K562 (cell line): ENCODE data around the gene ARV1. TPM values are rescaled to one million over a fixed set of nuclear protein-coding genes. Genes with fewer than 3 reads are reported as not detected.
A peak's percentile ranks its signal among the peaks of the same experiment; 100 is the strongest.

Experiments used
- ATAC-seq: fragments of 200-7000 bp; cut with Tn5 transposase; 3 replicates; pipeline ENCODE4 v1.9.1; 2020; ENCODE audit warnings: moderate library complexity
- BruUV-seq: library from RNA; stranded (reverse); fragments of 400-500 nt; replicated peaks from 2 replicates; lab custom pipeline; 2021; lab: Mats Ljungman, UMichigan
- CTCF ChIA-PET: fragments of 300-600 bp; formaldehyde crosslinking; extraction: SDS; loops from one replicate; lab custom pipeline; 2021; ENCODE audit warnings: low intra/inter-chr PET ratio; lab: Yijun Ruan, JAX
- POLR2A ChIA-PET: fragments of 300-600, 350-650 bp; sonication (Branson Sonifier 250); formaldehyde crosslinking; extraction: SDS; loops from one replicate; lab custom pipeline; 2021; ENCODE audit warnings: antibody characterized with exemption, inconsistent platforms; lab: Yijun Ruan, JAX
- DNase-seq, 4 experiments: peaks; one replicate each; pipeline versions ENCODE4 v3.0.0 to v3.0.0-alpha.2; 2011 to 2018; ENCODE audit warnings: low spot score in 3 of 4, mixed read lengths in 3 of 4; ENCODE audit errors: extremely low read depth in 1 of 4
- FAIRE-seq: peaks from 2 replicates; lab custom pipeline; 2011; peaks lifted over from hg19 to GRCh38; lab: Jason Lieb, UNC
- H2AFZ ChIP-seq: 2 replicates; pipeline ENCODE4 v1.6.0; 2011; ENCODE audit warnings: low read depth, low read length, control low read depth, inconsistent platforms
- H3K27ac ChIP-seq: fragments of 200-600 bp; 3 replicates; pipeline ENCODE4 v1.8.0; 2011; ENCODE audit warnings: low read depth, mild to moderate bottlenecking, control low read depth, inconsistent platforms, low read length, moderate library complexity, mixed read lengths; ENCODE audit errors: extremely low read depth
- H3K27me3 ChIP-seq, 2 experiments: fragments of 300-600 bp in 1 of 2; 2 replicates in 1 of 2; 3 replicates in 1 of 2; pipeline versions ENCODE4 v1.6.0 to v1.8.0; 2011; ENCODE audit warnings: inconsistent platforms in 2 of 2, low read length in 2 of 2, mild to moderate bottlenecking in 1 of 2, mixed read lengths in 1 of 2, moderate library complexity in 1 of 2; ENCODE audit not compliant: control insufficient read depth in 2 of 2, insufficient read depth in 2 of 2
- H3K36me3 ChIP-seq: fragments of 300-600 bp; 3 replicates; pipeline ENCODE4 v1.8.0; 2011; ENCODE audit warnings: mild to moderate bottlenecking, low read length, inconsistent platforms; ENCODE audit not compliant: control insufficient read depth, insufficient read depth
- H3K4me1 ChIP-seq, 2 experiments: fragments of 200-600 bp in 1 of 2; replicated peaks in 1 of 2; 2 replicates in 1 of 2; 3 replicates in 1 of 2; pipeline versions ENCODE4 v1.5.1 to v1.8.0; 2011; ENCODE audit warnings: inconsistent platforms in 2 of 2, low read length in 2 of 2, mild to moderate bottlenecking in 1 of 2, mixed read lengths in 1 of 2, moderate library complexity in 1 of 2; ENCODE audit not compliant: control insufficient read depth in 2 of 2, insufficient read depth in 2 of 2
- H3K4me2 ChIP-seq: 2 replicates; pipeline ENCODE4 v1.6.1; 2011; ENCODE audit warnings: low read length, control low read depth, inconsistent platforms, mixed read lengths; ENCODE audit not compliant: insufficient read depth
- H3K4me3 ChIP-seq: fragments of 200-600 bp; sonication (generic), shearing (Covaris generic); 2 replicates; pipeline ENCODE4 v1.5.1; 2016; ENCODE audit warnings: control low read depth, inconsistent platforms
- H3K79me2 ChIP-seq: fragments of 200-600 bp; 3 replicates; pipeline ENCODE4 v1.8.0; 2011; ENCODE audit warnings: low read length, inconsistent platforms; ENCODE audit not compliant: control insufficient read depth, insufficient read depth
- H3K9ac ChIP-seq, 2 experiments: 2 replicates each; pipeline versions ENCODE4 v1.6.0 to v1.6.1; 2011; ENCODE audit warnings: low read depth in 2 of 2, low read length in 2 of 2, control low read depth in 1 of 2, inconsistent platforms in 1 of 2, mild to moderate bottlenecking in 1 of 2, mixed read lengths in 1 of 2; ENCODE audit not compliant: insufficient read depth in 1 of 2
- H3K9me1 ChIP-seq: one replicate; pipeline ENCODE4 v1.6.0; 2011; ENCODE audit warnings: inconsistent platforms, mild to moderate bottlenecking, low read length, moderate library complexity; ENCODE audit not compliant: control insufficient read depth, insufficient read depth
- H3K9me3 ChIP-seq: replicated peaks from 2 replicates; pipeline ENCODE4 v1.5.1; 2011; ENCODE audit warnings: low read depth, low read length, inconsistent platforms; ENCODE audit not compliant: control insufficient read depth, insufficient read depth
- H4K20me1 ChIP-seq: replicated peaks from 2 replicates; pipeline ENCODE4 v1.6.1; 2011; ENCODE audit warnings: low read length, inconsistent platforms, mixed read lengths; ENCODE audit not compliant: control insufficient read depth, insufficient read depth
- ARID1B ChIP-seq: fragments of 450-650 bp; IDR thresholded peaks from 2 replicates; pipeline ENCODE4 v1.6.1; 2016; ENCODE audit warnings: antibody characterized with exemption, mild to moderate bottlenecking, inconsistent platforms
- ARNT ChIP-seq, 2 experiments: fragments of 450-650 bp; IDR thresholded peaks; 2 replicates each; pipeline ENCODE4 v1.6.1; 2016; ENCODE audit warnings: mild to moderate bottlenecking in 1 of 2
- CREB3L1 ChIP-seq: fragments of 450-650 bp; IDR thresholded peaks from 2 replicates; pipeline ENCODE4 v1.6.1; 2014; ENCODE audit warnings: low read depth, mild to moderate bottlenecking, moderate library complexity, borderline replicate concordance
- DDX20 ChIP-seq: fragments of 450-650 bp; IDR thresholded peaks from 2 replicates; pipeline ENCODE4 v1.6.1; 2016; ENCODE audit warnings: missing genetic modification characterization, low read depth, mild to moderate bottlenecking, missing compliant biosample characterization, moderate library complexity
- E2F3 ChIP-seq: fragments of 250-450 bp; sonication (Bioruptor Pico); IDR thresholded peaks from 2 replicates; pipeline ENCODE4 v1.4.0; 2020; ENCODE audit warnings: mild to moderate bottlenecking
- ESRRA ChIP-seq: fragments of 450-650 bp; IDR thresholded peaks from 2 replicates; pipeline ENCODE4 v1.6.1; 2014; ENCODE audit warnings: low read depth, mild to moderate bottlenecking, moderate library complexity, borderline replicate concordance
- HDAC8 ChIP-seq: fragments of 450-650 bp; IDR thresholded peaks from 2 replicates; pipeline ENCODE4 v1.6.1; 2016; ENCODE audit warnings: mild to moderate bottlenecking, missing genetic modification characterization, moderate library complexity, missing compliant biosample characterization
- LCOR ChIP-seq: sonication (generic); formaldehyde crosslinking; IDR thresholded peaks from 2 replicates; pipeline ENCODE4 v1.8.0; 2022; ENCODE audit warnings: mild to moderate bottlenecking, missing genetic modification reagents
- PBX2 ChIP-seq, 2 experiments: IDR thresholded peaks in 1 of 2; conservative IDR thresholded peaks in 1 of 2; 2 replicates each; pipeline ENCODE4 v1.6.1; 2016; ENCODE audit warnings: low read depth in 2 of 2, mild to moderate bottlenecking in 1 of 2, missing compliant biosample characterization in 1 of 2, missing genetic modification characterization in 1 of 2, moderate library complexity in 1 of 2
- USF1 ChIP-seq: sonication (generic); formaldehyde crosslinking; IDR thresholded peaks from 2 replicates; pipeline ENCODE4 v1.9.0; 2022; ENCODE audit warnings: mild to moderate bottlenecking, missing genetic modification reagents
- ZNF121 ChIP-seq: sonication (generic); formaldehyde crosslinking; conservative IDR thresholded peaks from 2 replicates; pipeline ENCODE4 v1.8.0; 2022; ENCODE audit warnings: missing genetic modification reagents
- ZNF780A ChIP-seq: fragments of 250-450 bp; sonication (Bioruptor Pico); IDR thresholded peaks from 2 replicates; pipeline ENCODE4 v1.5.0; 2021; ENCODE audit warnings: mild to moderate bottlenecking
- WGBS: fragments of 100-300 bp; shearing (Covaris generic); methylation state at CpG from one replicate; pipeline ENCODE4 v1.1.6; 2016; ENCODE audit warnings: low coverage, mixed read lengths; ENCODE audit not compliant: insufficient coverage; ENCODE audit errors: missing lambda C conversion rate; 5-methylcytosine and 5-hydroxymethylcytosine counted together
- in situ Hi-C: fragments of 300-500 bp; cut with MboI; formaldehyde crosslinking; loops from 4 replicates; pipeline ENCODE4 v1.15.0; 2018; ENCODE audit warnings: inconsistent platforms, mixed read lengths
- intact Hi-C: fragments of 100-400 bp; cut with micrococcal nuclease; formaldehyde crosslinking; loops from 2 replicates; pipeline ENCODE4 v1.14.2; 2022
- polyA plus RNA-seq, 8 experiments: library from polyadenylated mRNA; depleted of rRNA in 4 of 8; stranded (reverse) in 5 of 8; unstranded in 3 of 8; fragments of >200 nt; fragmentation: Nextera tagmentation in 2 of 8; fragmentation: Illumina TruSeq in 1 of 8; extraction: Ambion mirVana in 2 of 8; extraction: Trizol in 1 of 8; gene quantifications; 2 replicates each; pipeline versions ENCODE4 v1.2.1 to v1.2.3, GENCODE V29; 2011 to 2014; ENCODE audit warnings: inconsistent platforms in 1 of 8, missing spikeins in 1 of 8
- total RNA-seq, 7 experiments: library from RNA; depleted of rRNA in 6 of 7; stranded (reverse); fragments of >200 nt in 6 of 7; fragmentation: Illumina TruSeq in 2 of 7; extraction: Trizol in 2 of 7; gene quantifications; 2 replicates each; pipeline versions ENCODE4 v1.2.1 to v1.2.3, GENCODE V29; 2011 to 2021; ENCODE audit warnings: low replicate concordance in 1 of 7

Gene ARV1
- total and polyA plus RNA-seq, 9 of the 15 experiments (the other 6 are each of a cell fraction or from before 2014, with no cell fraction given) = 54.8 to 139 (median 74.0) TPM

- no peak for TF ChIP-seq CREB3L1
- TF ChIP-seq LCOR (CRISPR knock-in tag) = 0 out of 2 replicates have a peak, but pooled peaks have one; percentile 56
- TF ChIP-seq ARNT (IDR thresholded peaks at IDR 0.05) = no peak
- 0 out of 2 replicates have a peak, but pooled peaks have one; percentile 44 for TF ChIP-seq ZNF780A (CRISPR knock-in tag)
- TF ChIP-seq DDX20 (tag) = no peak
Measured at GRCh38 chr1:231039161-231040018, 60.5 kb downstream of the ARV1 start (continued).

GRCh38 chr1:231040019-231040799 is 61.3 kb downstream of the ARV1 start, which contains the start of gene FAM89A:
Gene FAM89A (minus strand): TSS chr1:231040254. CDS start chr1:231040211, 43 bp downstream.
- Histone ChIP-seq H3K36me3 (peaks cover 9% of the 10 kb centered on the region; the same call in 1 of the 3 replicates), H2AFZ (peak within 1 kb of the TSS; percentile 93), H3K27ac (peak within 1 kb of the TSS; percentile 72), H3K27me3 (no peaks in the 10 kb centered on the region), H3K9me3 (peaks cover 11% of the 10 kb centered on the region), H4K20me1 (peaks cover 10% of the 10 kb centered on the region; the same call in 1 of the 2 replicates), H3K4me3 (peak within 1 kb of the TSS; percentile 75), H3K79me2 (peaks cover 48% of the 10 kb centered on the region), H3K9ac (peak within 1 kb of the TSS; percentile 81 to 94), H3K9me1 (no peaks in the 10 kb centered on the region), H3K4me2 (peak within 1 kb of the TSS; percentile 99), H3K4me1 (peaks cover 30 to 45% of the 10 kb centered on the region in 2 experiments)
- ChIA-PET POLR2A (interaction anchor here (0.6 to 3.4 kb wide), 7 partner anchors 10 to 52 kb away, joined by 4 to 20 read pairs (median 4); no protein-coding TSS in a partner anchor), CTCF (no interaction called here)
- in situ Hi-C loops = no loop called here
- intact Hi-C loops = no loop called here
- DNase-seq (peak; percentile 84 to 99 (median 98)), ATAC-seq (peak; percentile 79), FAIRE-seq (no peak)
- WGBS = 1% methylated on average over 38 of the region's 82 CpGs
- BruUV-seq = no TSS peak
- no peak for TF ChIP-seq E2F3 (CRISPR knock-in tag)
- no peak for TF ChIP-seq ESRRA
- TF ChIP-seq PBX2 (CRISPR knock-in tag; IDR thresholded peaks at IDR 0.05; ENCODE audit: low read depth) = no peak
- TF ChIP-seq PBX2 (tag; conservative IDR thresholded peaks at IDR 0.05; ENCODE audit: low read depth) = no peak
- TF ChIP-seq ZNF121 (CRISPR knock-in tag) = no peak
- no peak for TF ChIP-seq HDAC8 (tag)
- TF ChIP-seq ARID1B = peak; percentile 57
- no peak for TF ChIP-seq USF1 (CRISPR knock-in tag)
